ENCODE results near the gene PDE8B.
"Not testable (repeated sequence)": the region's sequence is repeated elsewhere in the genome, so short reads cannot be mapped to it uniquely, and the experiment has no call there.

The PDE8B gene

DNA sequence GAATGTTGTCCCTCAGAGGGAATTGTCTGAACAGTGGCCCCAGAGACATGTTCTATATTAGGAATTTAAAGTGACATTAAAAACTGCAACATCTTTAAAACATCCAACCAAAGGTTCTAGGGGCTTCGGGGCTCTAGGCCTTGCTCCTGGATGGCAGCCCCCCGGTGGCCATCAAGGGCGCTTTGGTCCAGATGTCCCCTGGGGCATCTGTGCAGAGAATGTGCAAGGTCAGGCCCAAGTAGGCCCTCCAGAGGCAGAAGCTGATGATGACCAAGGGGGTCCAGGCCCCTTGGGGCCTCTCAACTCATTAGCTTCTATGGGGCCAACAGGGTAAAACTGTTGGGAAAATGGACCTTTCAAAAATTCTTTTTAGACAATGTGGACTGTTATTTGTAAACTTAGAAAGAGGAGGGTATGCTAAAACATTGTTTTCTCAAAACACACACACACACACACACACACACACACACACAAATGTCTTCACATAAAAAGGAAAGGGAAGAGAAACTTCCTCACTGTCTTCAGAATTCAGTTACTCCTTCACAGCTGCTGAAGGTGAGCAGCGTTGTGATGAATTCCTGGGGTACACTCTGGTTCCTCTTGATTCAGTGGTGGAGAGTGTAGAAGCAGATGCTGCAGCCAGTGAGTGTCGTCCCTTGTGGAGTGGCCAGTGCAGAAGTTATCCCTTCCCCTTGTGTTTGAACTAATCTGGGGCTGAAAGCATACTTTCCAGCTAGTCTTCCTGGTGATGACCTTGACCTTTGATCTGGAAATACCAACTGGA is 156.4 kb downstream of the PDE8B start:
- DNase-seq (ENCODE audit: low spot score), result no peak

DNA sequence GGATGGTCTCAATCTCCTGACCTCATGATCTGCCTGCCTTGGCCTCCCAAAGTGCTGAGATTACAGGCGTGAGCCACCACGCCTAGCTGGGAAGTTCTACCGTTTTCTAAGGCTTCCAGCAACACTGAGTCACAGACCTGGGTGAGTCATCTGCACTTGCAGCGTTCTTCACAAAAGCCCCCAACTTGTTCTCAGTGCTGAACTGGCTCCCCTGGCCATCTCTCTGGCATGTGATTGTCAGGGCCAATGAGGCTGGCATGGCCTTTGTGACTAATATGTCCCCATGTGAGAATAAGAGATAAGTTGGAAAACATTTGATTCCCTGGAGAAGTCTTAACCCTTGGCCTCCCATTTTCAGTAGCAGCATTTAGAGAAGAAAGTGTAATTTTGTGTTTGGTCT is 157.3 kb downstream of the PDE8B start:
- no peak for DNase-seq (ENCODE audit: low spot score)

DNA sequence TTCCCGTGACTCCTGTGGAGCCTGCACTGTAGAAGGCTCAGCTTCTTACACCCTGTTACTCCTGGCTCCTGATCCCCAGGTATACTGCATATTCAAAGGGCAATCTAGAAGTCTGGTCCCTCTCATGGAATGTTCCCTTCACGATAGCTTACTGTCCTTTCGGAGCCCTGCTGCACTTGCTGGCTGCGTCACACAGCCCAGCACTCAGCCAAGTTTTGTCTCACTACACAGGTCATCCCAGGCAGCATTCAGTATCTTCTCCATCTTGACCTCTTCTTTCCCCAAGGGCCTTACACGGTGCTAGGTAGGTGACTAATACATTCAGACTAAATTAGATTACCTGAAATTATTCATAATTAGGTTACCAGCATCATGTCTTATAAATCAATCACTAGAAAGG is 157.9 kb downstream of the PDE8B start:
- no peak for DNase-seq (ENCODE audit: low spot score)

DNA sequence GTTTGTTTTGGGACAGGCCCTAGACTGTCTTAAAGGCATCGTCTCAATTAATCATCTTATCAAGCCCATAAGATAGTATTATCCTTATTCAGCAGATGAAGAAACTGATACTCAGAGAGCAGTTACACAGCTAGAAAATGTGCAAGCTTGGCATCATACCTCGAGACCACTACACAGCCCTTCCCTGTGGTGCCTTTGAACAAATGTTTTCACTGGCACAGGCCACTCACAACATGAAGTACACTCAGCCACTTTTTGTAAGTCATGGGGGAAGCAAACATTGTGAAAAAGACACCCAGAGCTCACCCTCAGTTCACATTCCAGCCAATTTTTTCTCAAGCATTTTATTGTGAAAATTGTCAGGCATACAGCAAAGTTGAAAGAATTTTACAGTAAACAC is 159.1 kb downstream of the PDE8B start:
- no peak for DNase-seq (ENCODE audit: low spot score)

GRCh38 chr5:77374686-77375085 is 164.2 kb downstream of the PDE8B start:
- no peak for DNase-seq (ENCODE audit: low spot score)

DNA sequence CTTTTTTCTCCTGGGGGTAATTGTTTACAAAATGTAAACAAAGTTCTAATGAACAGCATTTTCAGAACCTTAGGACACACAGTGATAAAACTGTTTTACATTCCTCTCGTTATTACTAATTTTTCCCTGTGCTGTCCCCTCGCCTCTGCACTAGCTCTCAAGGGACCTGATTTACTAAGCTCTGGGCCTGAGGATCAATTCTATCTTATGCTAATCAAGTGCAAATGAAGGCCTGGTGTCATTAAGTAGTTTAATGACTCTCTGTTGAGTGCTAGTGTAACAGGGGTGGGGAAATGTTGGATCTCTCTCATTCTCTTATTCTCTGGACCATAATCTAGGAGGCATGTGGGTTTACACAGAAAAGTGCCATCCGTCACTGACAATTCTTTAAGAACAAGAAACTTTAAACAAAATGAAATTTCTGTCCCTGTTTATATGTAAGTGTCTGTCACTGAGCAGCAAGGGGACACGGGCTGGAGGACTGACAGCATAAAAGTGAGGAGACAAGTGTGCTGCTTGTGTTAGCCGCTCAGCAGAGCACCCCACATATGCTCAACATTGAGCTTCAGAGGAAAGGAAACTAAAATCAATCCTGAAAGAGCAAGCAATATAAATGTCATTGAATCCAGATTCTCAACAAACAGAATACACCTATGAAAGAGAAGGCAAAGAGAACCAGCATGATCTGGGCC is 166.3 kb downstream of the PDE8B start:
- no peak for DNase-seq (ENCODE audit: low spot score)

DNA sequence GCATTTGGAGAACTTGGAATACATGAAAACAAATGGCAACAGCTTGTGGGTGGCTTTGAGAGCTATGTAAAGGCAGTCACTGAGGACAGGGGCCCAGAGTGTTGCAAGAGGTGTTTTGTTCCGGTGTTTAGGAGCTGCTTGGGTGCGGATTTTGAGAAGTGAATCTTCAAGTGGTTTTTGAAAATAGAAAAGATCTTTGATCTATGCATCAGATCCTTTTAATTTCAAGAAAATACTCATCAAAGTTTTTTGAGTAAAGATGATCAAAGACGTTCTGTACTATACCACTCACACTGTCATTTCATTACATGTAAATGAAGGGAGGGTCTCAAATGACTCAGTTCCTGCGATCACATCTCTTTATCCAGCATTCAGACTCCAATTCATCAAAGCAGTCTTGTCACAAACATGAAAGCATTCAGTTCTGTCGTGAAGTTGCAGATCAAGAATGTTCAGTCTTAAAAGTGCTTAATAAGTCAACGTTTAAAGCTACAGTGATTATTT is 169.1 kb downstream of the PDE8B start:
- no peak for DNase-seq (ENCODE audit: low spot score)

DNA sequence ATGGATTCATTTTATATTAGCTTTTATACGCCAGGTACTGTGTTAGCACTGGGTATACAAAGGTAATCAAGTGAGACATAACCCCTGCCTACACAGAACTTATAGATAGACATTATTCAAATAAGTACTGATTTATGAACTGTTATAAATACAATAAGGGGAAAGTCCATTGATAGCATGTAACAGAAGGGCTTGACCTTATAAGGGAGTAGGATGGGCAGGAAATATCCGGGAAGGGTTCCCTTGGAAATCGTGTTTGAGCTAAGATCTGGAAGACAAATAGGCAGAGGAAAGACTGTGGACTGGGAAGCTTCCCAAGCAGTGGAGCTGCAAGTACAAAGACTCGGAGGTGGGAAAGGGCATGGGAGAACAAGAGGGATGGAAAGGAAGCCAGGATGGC is 170.2 kb downstream of the PDE8B start:
- DNase-seq (ENCODE audit: low spot score), result no peak

DNA sequence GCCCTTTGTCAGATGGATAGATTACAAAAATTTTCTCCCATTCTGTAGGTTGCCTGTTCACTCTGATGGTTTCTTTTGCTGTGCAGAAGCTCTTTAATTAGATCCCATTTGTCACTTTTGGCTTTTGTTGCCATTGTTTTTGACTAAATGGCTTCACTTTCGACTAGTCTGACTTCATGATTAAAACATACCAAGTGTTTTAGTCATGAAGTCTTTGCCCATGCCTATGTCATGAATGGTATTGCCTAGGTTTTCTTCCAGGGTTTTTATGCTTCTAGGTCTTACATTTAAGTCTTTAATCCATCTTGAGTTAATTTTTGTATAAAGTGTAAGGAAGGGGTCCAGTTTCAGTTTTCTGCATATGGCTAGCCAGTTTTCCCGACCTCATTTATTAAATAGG is 172.9 kb downstream of the PDE8B start:
- not testable (repeated sequence) for DNase-seq (ENCODE audit: low spot score)

DNA sequence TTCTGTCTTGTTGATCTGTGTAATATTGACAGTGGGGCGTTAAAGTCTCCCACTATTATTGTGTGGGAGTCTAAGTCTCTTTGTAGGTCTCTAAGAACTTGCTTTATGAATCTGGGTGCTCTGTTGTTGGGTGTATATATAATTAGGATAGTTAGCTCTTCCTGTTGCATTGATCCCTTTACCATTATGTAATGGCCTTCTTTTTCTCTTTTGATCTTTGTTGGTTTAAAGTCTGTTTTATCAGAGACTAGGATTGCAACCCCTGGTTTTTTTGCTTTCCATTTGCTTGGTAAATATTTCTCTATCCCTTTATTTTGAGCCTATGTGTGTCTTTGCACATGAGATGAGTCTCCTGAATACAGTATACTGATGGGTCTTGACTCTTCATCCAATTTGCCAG is 175.9 kb downstream of the PDE8B start:
- not testable (repeated sequence) for DNase-seq (ENCODE audit: low spot score)

- DNase-seq (ENCODE audit: low spot score), result no peak
Measured at GRCh38 chr5:77389746-77390145, 179.3 kb downstream of the PDE8B start.

DNA sequence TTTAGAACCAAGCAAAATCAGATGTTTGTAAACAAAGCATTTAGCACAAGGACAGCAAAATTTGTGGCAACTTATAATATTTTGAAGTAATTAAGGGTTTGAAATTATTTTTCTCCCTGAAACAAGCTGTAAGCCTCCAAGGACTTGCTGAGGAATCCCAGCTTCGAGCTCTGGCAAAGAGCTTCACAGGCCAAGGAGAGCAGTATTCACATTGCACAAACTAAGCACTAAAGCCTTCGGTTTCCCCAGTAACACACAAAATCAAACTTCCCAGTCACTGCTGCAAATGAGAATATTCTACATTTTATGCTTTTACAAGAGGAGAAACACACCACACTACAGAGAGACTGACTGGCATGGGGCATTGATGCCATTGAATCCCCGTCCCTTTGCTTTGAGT is 179.7 kb downstream of the PDE8B start:
- DNase-seq (ENCODE audit: low spot score), result no peak

- no peak for DNase-seq (ENCODE audit: low spot score)
Measured at GRCh38 chr5:77390795-77391194, 180.3 kb downstream of the PDE8B start.

GRCh38 chr5:77391240-77391765 is 180.8 kb downstream of the PDE8B start:
- DNase-seq (ENCODE audit: low spot score), result no peak

DNA sequence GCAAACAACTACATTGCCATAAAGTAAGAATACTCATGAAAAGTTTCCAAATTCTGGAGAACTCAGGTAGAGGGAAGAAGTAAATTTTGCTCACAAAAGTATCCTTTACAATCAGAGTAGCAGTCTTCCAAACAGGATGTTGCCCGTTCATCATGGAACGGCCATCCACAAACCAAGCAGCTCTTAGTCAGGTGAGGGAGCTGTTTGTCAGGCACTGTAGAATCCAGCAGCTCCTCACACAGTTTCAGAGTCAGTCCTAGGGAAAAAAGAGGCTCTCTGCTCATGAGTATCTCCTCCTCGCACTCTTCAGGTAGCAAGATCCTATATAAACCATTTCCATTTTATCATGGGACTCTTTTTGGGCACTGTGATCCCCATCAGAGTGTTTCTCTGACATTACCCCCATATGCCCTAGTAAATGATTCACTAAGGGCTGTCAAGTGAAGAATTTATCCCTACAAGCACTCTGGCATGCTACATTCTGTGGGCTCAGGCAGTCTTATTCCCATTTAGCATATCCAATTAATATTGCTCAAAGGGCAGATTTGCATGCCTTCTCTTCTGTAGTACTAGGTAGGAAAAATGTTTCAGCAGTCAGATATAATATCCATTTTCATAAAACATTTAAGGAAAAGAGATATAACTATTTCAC is 183.7 kb downstream of the PDE8B start:
- DNase-seq (ENCODE audit: low spot score), result no peak

- no peak for DNase-seq (ENCODE audit: low spot score)
Measured at GRCh38 chr5:77396017-77396416, 185.5 kb downstream of the PDE8B start.

GRCh38 chr5:77397686-77398292 is 187.3 kb downstream of the PDE8B start:
- no peak for DNase-seq (ENCODE audit: low spot score)

DNA sequence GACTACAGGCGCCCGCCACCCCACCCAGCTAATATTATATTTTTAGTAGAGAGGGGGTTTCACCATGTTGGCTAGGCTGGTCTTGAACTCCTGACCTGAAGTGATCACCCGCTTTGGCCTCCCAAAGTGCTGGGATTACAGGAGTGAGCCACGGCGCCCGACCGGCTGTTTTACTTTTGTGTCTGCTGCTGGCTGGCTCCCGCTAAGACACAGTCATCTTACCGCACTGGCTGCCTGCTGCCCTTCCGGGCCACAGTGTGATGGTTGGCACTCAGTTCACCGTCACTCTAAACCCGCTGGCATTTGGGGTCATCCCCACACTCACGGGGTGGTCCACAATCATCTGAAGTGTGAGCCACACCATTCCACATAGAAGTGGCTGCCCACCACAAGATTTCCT is 188.0 kb downstream of the PDE8B start:
- DNase-seq (ENCODE audit: low spot score), result no peak

DNA sequence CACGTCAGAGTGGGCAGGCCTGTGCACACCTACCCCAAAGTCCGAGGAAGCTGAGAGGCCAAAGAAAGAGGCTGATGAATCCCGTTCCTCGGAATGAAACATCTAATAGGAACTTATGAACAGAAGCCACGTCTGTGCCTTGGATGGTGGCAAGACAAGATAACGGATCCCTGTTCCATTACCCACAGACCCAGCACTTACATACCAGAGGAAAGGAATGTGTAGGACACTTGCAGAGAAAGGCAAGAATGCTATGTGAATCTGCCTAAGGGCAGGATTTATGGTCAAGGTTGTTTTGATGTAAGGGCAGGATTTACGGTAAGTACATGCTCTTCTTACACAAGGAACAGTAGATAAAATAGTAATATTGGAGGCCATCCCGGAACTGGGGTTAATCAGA is 188.4 kb downstream of the PDE8B start:
- DNase-seq (ENCODE audit: low spot score), result no peak

- DNase-seq (ENCODE audit: low spot score), result no peak
Measured at GRCh38 chr5:77400645-77401044, 190.2 kb downstream of the PDE8B start.

DNA sequence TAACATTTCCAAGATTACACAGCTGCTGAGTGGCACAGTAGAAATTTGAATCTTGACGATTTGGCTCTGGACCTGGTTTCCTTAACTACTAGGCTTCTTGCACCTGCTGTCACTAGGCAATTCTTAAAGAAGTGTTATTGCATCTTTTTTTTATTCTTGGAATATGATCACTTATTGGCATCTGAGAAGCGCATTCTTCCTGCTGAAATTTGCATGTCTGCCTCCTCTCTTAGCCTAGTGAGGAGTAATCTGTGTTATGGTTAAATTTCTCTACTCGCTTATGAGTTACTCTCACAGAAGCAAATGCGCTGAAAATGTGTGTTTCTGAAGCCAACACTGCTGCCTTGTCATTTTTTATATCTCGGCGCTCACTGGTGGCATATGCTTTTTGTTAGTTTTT is 192.3 kb downstream of the PDE8B start:
- no peak for DNase-seq (ENCODE audit: low spot score)

DNA sequence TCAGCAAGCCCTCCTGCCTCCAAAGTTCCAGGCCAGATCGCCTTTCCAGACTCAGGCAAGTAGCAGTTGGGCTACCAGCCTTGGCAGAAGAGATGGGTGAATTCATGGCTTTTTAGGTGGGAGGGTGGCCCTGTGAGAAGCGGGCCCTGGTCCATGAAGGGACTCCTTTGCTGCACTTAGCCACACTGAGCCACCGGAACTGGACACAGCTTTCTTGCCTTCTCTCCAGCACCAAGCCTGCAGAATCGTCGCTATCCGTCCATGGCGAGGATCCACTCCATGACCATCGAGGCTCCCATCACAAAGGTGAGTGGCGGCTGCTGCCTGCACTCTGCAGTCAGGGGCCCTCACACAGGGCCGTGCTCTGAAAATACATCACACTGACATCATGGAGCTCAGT is 196.7 kb downstream of the PDE8B start:
- no peak for DNase-seq (ENCODE audit: low spot score)

Data from hematopoietic multipotent progenitor cell treated with erythropoietin and hydrocortisone succinate and interleukin-3 and kit ligand, for 17 days (in vitro differentiated cells).